HG03196 (cell line): ENCODE data around the gene NAIP.
"Not testable (repeated sequence)": the region's sequence is repeated elsewhere in the genome, so short reads cannot be mapped to it uniquely, and the experiment has no call there.

Source experiments
- ATAC-seq: cut with Tn5 transposase; IDR thresholded peaks from one replicate; pipeline ENCODE4 v1.9.1; 2021; ENCODE audit not compliant: unreplicated experiment

Gene NAIP

GRCh38 chr5:70931709-70932368, 93.3 kb downstream of the NAIP start:
- ATAC-seq, result not testable (repeated sequence)

DNA sequence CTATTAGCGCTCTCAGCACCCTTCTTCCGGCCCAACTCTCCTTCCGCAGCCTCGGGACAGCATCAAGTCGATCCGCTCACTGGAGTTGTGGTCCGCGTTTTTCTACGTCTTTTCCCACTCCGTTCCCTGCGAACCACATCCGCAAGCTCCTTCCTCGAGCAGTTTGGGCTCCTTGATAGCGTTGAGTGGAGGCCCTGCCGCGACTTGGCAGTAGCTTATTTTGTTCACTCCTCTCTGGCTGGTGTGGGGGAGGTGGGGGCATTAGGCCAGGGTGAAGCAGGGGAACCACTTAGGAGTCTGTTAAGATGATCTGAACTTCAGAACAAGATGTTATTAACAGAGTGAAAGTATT, 100.0 kb downstream of the NAIP start:
- ATAC-seq, result not testable (repeated sequence)
